ENCODE results near the gene TRIM60.
"Not testable (repeated sequence)": the region's sequence is repeated elsewhere in the genome, so short reads cannot be mapped to it uniquely, and the experiment has no call there.

The TRIM60 gene

DNA sequence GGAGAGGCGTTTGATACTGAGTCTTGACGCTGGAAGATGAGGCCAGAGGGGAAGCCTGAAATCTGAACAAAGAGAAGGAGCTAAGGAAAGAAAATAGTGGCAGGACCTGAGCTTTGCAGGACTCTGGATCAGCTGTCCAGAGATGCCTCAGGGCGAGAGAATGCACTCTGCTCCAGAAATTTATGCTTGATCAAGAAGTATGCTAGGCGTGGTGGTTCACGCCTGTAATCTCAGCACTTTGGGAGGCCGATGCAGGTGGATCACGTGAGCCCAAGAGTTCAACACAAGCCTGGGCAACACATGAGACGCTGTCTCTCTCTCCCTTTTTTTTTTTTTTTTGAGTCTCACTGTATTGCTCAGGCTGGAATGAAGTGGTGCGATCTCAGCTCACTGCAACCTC lies 23.8 kb downstream of the TRIM60 start:
- no peak for DNase-seq

DNA sequence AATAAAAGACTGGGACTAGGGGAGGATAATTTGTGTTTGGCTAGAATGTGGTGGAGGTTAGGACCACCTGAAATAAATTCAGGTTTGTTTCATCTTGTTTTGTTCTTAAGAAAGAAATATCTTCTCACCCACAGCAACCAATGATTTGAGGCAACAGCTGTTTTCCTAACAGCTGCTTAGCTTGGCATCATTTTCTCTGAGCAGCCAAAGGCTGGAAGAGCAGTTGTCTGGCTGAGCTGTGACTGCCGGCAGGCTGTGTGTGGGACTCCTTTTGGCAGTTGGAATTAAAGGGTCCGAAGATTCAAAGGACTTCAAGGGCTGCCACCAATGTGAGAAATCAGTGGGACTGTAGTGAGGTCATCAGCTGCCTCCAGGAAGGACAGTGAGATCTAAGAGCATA lies 26.9 kb downstream of the TRIM60 start:
- DNase-seq = no peak

DNA sequence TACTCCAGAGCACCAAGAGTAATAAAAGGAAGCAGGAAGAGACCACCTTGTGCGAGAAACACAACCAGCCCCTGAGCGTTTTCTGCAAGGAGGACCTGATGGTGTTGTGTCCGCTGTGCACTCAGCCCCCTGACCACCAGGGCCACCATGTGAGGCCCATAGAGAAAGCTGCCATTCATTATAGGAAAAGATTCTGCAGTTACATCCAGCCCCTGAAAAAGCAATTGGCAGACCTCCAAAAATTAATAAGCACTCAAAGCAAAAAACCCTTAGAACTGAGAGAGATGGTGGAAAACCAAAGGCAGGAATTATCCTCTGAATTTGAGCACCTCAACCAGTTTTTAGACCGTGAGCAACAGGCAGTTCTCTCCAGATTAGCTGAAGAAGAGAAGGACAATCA lies 27.6 kb downstream of the TRIM60 start:
- DNase-seq = no peak

DNA sequence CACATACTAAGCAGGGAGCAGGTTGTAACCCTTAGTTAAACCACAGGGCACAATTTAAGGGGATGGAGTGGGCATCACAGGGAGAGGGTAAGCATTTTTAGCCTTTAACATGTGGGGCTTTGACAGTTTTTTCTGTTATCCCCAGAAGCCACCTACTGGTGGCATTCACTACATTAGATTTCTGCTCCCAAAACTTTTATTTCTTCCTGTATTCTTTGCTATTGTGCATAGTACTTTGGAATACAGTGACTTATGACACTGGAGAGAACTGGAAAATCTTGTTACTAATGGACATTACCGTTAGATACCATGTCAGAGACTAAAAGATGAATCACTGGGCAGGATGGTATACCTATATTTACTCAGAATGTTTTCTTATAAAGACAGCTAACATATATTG lies 29.1 kb downstream of the TRIM60 start:
- no peak for DNase-seq

GRCh38 chr4:165070560-165070959 lies 38.8 kb downstream of the TRIM60 start:
- DNase-seq = no peak

DNA sequence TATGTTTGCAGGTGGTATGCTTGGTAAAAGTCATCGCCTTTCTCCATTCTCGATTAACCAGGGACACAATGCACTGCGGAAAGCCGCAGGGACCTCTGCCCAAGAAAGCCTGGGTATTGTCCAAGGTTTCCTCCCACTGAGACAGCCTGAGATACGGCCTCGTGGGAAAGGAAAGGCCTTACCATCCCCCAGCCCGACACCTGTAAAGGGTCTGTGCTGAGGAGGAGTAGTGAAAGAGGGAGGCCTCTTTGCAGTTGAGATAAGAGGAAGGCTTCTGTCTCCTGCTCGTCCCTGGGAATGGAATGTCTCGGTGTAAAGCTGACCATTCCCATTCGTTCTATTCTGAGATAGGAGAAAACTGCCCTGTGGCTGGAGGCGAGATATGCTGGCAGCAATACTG lies 41.5 kb downstream of the TRIM60 start:
- not testable (repeated sequence) for DNase-seq

DNA sequence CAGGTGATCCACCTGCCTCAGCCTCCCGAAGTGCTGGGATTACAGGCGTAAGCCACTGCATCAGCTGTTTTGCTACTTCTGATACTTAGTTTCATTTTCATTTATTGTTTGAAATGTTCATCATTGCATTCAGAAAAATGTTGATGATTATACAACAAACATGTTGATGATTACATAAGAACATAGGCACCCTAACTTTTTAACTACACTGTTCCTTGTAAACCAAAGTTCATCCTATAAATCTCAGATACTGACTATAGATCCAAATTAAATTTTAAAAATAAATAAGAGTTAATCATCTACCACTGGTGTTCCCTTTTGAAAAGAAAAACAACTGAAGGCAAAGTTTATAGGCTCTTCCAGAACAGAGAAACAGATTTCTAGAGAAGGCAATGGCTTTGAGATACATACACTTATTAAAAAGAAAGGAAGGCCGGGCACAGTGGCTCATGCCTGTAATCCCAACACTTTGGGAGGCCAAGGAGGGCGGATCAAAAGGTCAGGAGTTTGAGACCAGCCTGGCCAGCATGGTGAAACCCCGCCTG lies 45.3 kb downstream of the TRIM60 start:
- no peak for DNase-seq

- DNase-seq = peak; percentile 5
These were observed 47.7 kb downstream of the TRIM60 start for GRCh38 chr4:165079476-165079875.

DNA sequence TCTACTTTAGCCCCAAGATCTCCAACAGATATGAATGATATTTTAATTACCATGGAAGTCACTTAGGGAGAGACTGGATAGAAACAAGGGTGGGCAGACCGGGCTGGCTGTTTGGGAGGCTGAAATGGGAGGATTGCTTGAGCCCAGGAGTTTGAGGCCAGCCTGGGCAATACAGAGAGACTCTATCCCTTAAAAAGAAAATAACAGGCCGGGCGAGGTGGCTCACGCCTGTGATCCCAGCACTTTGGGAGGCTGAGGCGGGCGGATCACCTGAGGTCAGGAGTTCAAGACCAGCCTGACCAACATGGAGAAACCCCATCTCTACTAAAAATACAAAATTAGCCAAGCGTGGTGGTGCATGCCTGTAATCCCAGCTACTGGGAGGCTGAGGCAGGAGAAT lies 53.0 kb downstream of the TRIM60 start:
- DNase-seq = not testable (repeated sequence)

DNA sequence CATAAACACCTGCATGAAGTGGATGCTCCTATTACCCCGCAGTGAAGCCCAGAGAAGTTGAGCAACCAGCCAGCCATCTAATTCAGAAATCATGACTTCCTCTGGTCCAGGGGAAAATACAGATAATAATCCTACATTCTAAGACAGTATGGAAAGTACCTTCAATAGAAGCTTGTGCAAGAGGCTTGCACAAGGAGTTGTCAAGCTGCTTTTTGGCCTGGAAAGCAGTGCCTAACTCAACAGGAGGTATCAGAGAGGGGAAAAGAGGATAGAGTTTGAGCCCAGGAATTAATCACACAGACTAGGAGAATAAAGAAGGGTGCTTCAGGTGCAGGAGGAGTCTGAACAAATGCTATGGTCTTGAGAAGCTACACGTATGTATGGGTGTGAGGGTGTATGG lies 54.1 kb downstream of the TRIM60 start:
- DNase-seq = no peak

GRCh38 chr4:165088366-165088765 lies 56.6 kb downstream of the TRIM60 start:
- no peak for DNase-seq
